Mucosa of descending colon (tissue), 3 donors: Measurements from ENCODE around the gene ARHGAP18. TPM values are rescaled to one million over a fixed set of nuclear protein-coding genes. Genes with fewer than 3 reads are reported as not detected.

ENCODE experiments used
- ATAC-seq: fragments of 200-7000 bp; cut with Tn5 transposase; one replicate; pipeline ENCODE4 v1.9.1; 2020; ENCODE audit warnings: mild to moderate bottlenecking, moderate library complexity
- DNase-seq, 3 donors: peaks; one replicate each; pipeline ENCODE4 v3.0.0-alpha.2; 2020
- H3K36me3 ChIP-seq: fragments of 200-600 bp; one replicate; pipeline ENCODE4 v1.8.0; 2021; ENCODE audit warnings: low read depth, mild to moderate bottlenecking
- H3K4me1 ChIP-seq: fragments of 200-600 bp; one replicate; pipeline ENCODE4 v1.8.0; 2021; ENCODE audit warnings: low read depth, mild to moderate bottlenecking
- H3K4me3 ChIP-seq: fragments of 200-600 bp; one replicate; pipeline ENCODE4 v1.8.0; 2021; ENCODE audit warnings: mild to moderate bottlenecking
- H3K9me3 ChIP-seq: fragments of 200-600 bp; one replicate; pipeline ENCODE4 v1.8.0; 2021; ENCODE audit warnings: mild to moderate bottlenecking
- CTCF ChIP-seq: fragments of 200-600 bp; IDR thresholded peaks from one replicate; pipeline ENCODE4 v1.8.0; 2022; ENCODE audit warnings: antibody characterized with exemption, mild to moderate bottlenecking
- intact Hi-C, 2 donors: fragments of 100-400 bp; cut with DNase I in 1 of 2; cut with micrococcal nuclease in 1 of 2; formaldehyde crosslinking; loops; one replicate each; pipeline versions ENCODE4 v1.11.0 to v1.11.1; 2022; cut with DNase I, micrococcal nuclease
- total RNA-seq, 3 donors: library from RNA; stranded (reverse); fragmentation: NEBNext Ultra II Directional in 2 of 3; extraction: Animal tissue kit (Norgen Biotek cat#: 25700) in 2 of 3; gene quantifications; one replicate each; pipeline versions ENCODE4 v1.2.1 to v1.2.4, GENCODE V29; 2021 to 2023
- donor health status: DM: no; HTN: no; CAD: no; lungs with moderate emphysema.
- donor health status: DM: no; HTN: no; CAD: no.
- donor health status: DM: no; HTN: yes; CAD: no.

Gene ARHGAP18
- total RNA-seq, 3 donors from 2014 or later, result 17.6 to 24.3 (median 20.1) TPM

GRCh38 chr6:129667034-129667433 lies 42.9 kb downstream of the ARHGAP18 start:
- Histone ChIP-seq H3K36me3 (no peaks in the 10 kb centered on the region), H3K4me1 (peaks cover 4% of the 10 kb centered on the region), H3K9me3 (no peaks in the 10 kb centered on the region), H3K4me3 (no peak overlapping the region)
- no peak for TF ChIP-seq CTCF
- intact Hi-C loops, result no loop called here
- ATAC-seq (no peak), DNase-seq (no peak)

- no peak for TF ChIP-seq CTCF
- Histone ChIP-seq H3K9me3 (no peaks in the 10 kb centered on the region), H3K4me3 (no peak overlapping the region), H3K36me3 (no peaks in the 10 kb centered on the region), H3K4me1 (peaks cover 4% of the 10 kb centered on the region)
- no peak for ATAC-seq
- no peak for DNase-seq
- intact Hi-C loops, result no loop called here
These were observed 44.4 kb downstream of the ARHGAP18 start for GRCh38 chr6:129665555-129665954.

GRCh38 chr6:129663531-129663930 lies 46.4 kb downstream of the ARHGAP18 start:
- H3K4me1 ChIP-seq, result peaks cover 4% of the 10 kb centered on the region
- ATAC-seq, result no peak
- intact Hi-C loops, result no loop called here

GRCh38 chr6:129662980-129663431 lies 47.0 kb downstream of the ARHGAP18 start:
- no peak for DNase-seq
- H3K4me1 ChIP-seq, result peaks cover 4% of the 10 kb centered on the region
- H3K36me3 ChIP-seq, result no peaks in the 10 kb centered on the region
- H3K4me3 ChIP-seq, result no peak overlapping the region
- H3K9me3 ChIP-seq, result no peaks in the 10 kb centered on the region
- TF ChIP-seq CTCF, result no peak
- ATAC-seq, result no peak
- intact Hi-C loops, result no loop called here

More at GRCh38 chr6:129663531-129663930, 46.4 kb downstream of the ARHGAP18 start:
- no peak overlapping the region for H3K4me3 ChIP-seq
- no peaks in the 10 kb centered on the region for H3K36me3 ChIP-seq
- no peak for DNase-seq
- no peaks in the 10 kb centered on the region for H3K9me3 ChIP-seq
- TF ChIP-seq CTCF, result no peak

GRCh38 chr6:129662406-129662766 lies 47.6 kb downstream of the ARHGAP18 start:
- intact Hi-C loops, result no loop called here
- H3K9me3 ChIP-seq, result no peaks in the 10 kb centered on the region
- TF ChIP-seq CTCF, result no peak
- H3K4me3 ChIP-seq, result no peak overlapping the region
- H3K4me1 ChIP-seq, result peaks cover 4% of the 10 kb centered on the region
- no peaks in the 10 kb centered on the region for H3K36me3 ChIP-seq
- ATAC-seq (peak; percentile 43), DNase-seq (no peak)
